H1 (cell line): ENCODE measurements around the gene PHF3. TPM values are rescaled to one million over a fixed set of nuclear protein-coding genes. Genes with fewer than 3 reads are reported as not detected.

Experiments
- CTCF ChIA-PET: fragments of 300-600 bp; sonication (Branson Sonifier 250); formaldehyde crosslinking; loops from one replicate; lab custom pipeline; 2021; ENCODE audit not compliant: partially characterized antibody; lab: Charles Lee
- POLR2A ChIA-PET: fragments of 300-600 bp; sonication (Branson Sonifier 250); formaldehyde crosslinking; loops from one replicate; lab custom pipeline; 2021; ENCODE audit warnings: inconsistent platforms; ENCODE audit not compliant: partially characterized antibody; lab: Charles Lee
- DNase-seq, 2 experiments: peaks; one replicate each; pipeline versions ENCODE4 v3.0.0 to v3.0.0-alpha.2; 2010 to 2022; ENCODE audit warnings: low spot score in 2 of 2, low read depth in 1 of 2, mixed read lengths in 1 of 2
- FAIRE-seq: peaks from 2 replicates; lab custom pipeline; 2011; peaks lifted over from hg19 to GRCh38; lab: Jason Lieb, UNC
- H2AFZ ChIP-seq: 2 replicates; pipeline ENCODE4 v1.8.1; 2012; ENCODE audit warnings: low read length, inconsistent platforms
- H2AK5ac ChIP-seq: 2 replicates; pipeline ENCODE4 v1.6.1; 2013; ENCODE audit warnings: low read depth, low read length
- H2BK120ac ChIP-seq: replicated peaks from 2 replicates; pipeline ENCODE3; 2013; ENCODE audit warnings: low read depth, low read length, inconsistent platforms
- H2BK12ac ChIP-seq: 2 replicates; pipeline ENCODE4 v1.6.1; 2013; ENCODE audit warnings: low read depth, low read length
- H2BK15ac ChIP-seq: 2 replicates; pipeline ENCODE4 v1.6.1; 2013; ENCODE audit warnings: low read length
- H2BK20ac ChIP-seq: 2 replicates; pipeline ENCODE4 v1.6.1; 2013; ENCODE audit warnings: low read length
- H2BK5ac ChIP-seq: 2 replicates; pipeline ENCODE4 v1.6.1; 2013; ENCODE audit warnings: low read depth, low read length
- H3K14ac ChIP-seq: 2 replicates; pipeline ENCODE4 v1.6.1; 2013; ENCODE audit warnings: inconsistent platforms; ENCODE audit not compliant: insufficient read length
- H3K18ac ChIP-seq: 2 replicates; pipeline ENCODE4 v1.6.1; 2013; ENCODE audit warnings: low read length; ENCODE audit errors: extremely low read depth
- H3K23ac ChIP-seq: 2 replicates; pipeline ENCODE4 v1.6.1; 2013; ENCODE audit warnings: inconsistent platforms; ENCODE audit not compliant: insufficient read length
- H3K23me2 ChIP-seq: 2 replicates; pipeline ENCODE4 v1.6.1; 2013; ENCODE audit warnings: low read depth, low read length
- H3K27ac ChIP-seq: 2 replicates; pipeline ENCODE4 v1.6.1; 2011; ENCODE audit warnings: low read depth, low read length, inconsistent platforms
- H3K27me3 ChIP-seq, 4 experiments: replicated peaks in 1 of 4; 1 replicate in 1 of 4; 2 replicates in 3 of 4; pipeline versions ENCODE4 v1.6.1 to v1.8.1; 2011 to 2013; ENCODE audit warnings: low read length in 3 of 4, mild to moderate bottlenecking in 3 of 4, inconsistent platforms in 2 of 4, mixed read lengths in 2 of 4, moderate library complexity in 1 of 4; ENCODE audit not compliant: control insufficient read depth in 3 of 4, insufficient read depth in 3 of 4; ENCODE audit errors: extremely low read depth in 1 of 4
- H3K36me3 ChIP-seq, 4 experiments: 2 replicates each; pipeline versions ENCODE4 v1.6.1 to v1.8.1; 2011 to 2013; ENCODE audit warnings: mild to moderate bottlenecking in 4 of 4, low read length in 3 of 4, moderate library complexity in 2 of 4, control low read depth in 1 of 4, inconsistent platforms in 1 of 4; ENCODE audit not compliant: insufficient read depth in 4 of 4, control insufficient read depth in 2 of 4
- H3K4ac ChIP-seq: replicated peaks from 2 replicates; pipeline ENCODE3; 2013; ENCODE audit warnings: low read length, low read depth, mixed read lengths, inconsistent platforms; ENCODE audit not compliant: insufficient read length
- H3K4me1 ChIP-seq, 4 experiments: replicated peaks in 1 of 4; 1 replicate in 1 of 4; 2 replicates in 3 of 4; pipeline versions ENCODE4 v1.6.1 to v1.8.1; 2011 to 2013; ENCODE audit warnings: low read length in 3 of 4, inconsistent platforms in 2 of 4, mixed read lengths in 1 of 4; ENCODE audit not compliant: insufficient read depth in 4 of 4, control insufficient read depth in 3 of 4
- H3K4me2 ChIP-seq, 2 experiments: 2 replicates each; pipeline versions ENCODE4 v1.6.1 to v1.8.1; 2011 to 2013; ENCODE audit warnings: low read depth in 2 of 2, low read length in 2 of 2, control low read depth in 1 of 2, inconsistent platforms in 1 of 2, mild to moderate bottlenecking in 1 of 2; ENCODE audit not compliant: insufficient read depth in 1 of 2
- H3K4me3 ChIP-seq, 4 experiments: fragments of 200-600, 300-600 bp in 1 of 4; sonication (generic), shearing (Covaris generic), sonication (Bioruptor Twin) in 1 of 4; 2 replicates each; pipeline versions ENCODE4 v1.5.1 to v1.8.1; 2011 to 2016; ENCODE audit warnings: low read length in 4 of 4, low read depth in 3 of 4, control low read depth in 2 of 4, inconsistent platforms in 2 of 4, mild to moderate bottlenecking in 2 of 4, mixed read lengths in 1 of 4, moderate library complexity in 1 of 4; ENCODE audit not compliant: insufficient read depth in 2 of 4; ENCODE audit errors: extremely low read depth in 1 of 4
- H3K56ac ChIP-seq: replicated peaks from 2 replicates; pipeline ENCODE3; 2013; ENCODE audit warnings: low read depth, mild to moderate bottlenecking, mixed read lengths, low read length, inconsistent platforms; ENCODE audit not compliant: insufficient read length
- H3K79me1 ChIP-seq: 2 replicates; pipeline ENCODE4 v1.6.1; 2013; ENCODE audit warnings: low read depth, low read length, control low read depth
- H3K79me2 ChIP-seq, 2 experiments: 2 replicates each; pipeline versions ENCODE4 v1.6.1 to v1.8.1; 2012 to 2013; ENCODE audit warnings: low read length in 2 of 2, mild to moderate bottlenecking in 2 of 2, inconsistent platforms in 1 of 2; ENCODE audit not compliant: insufficient read depth in 2 of 2, control insufficient read depth in 1 of 2
- H3K9ac ChIP-seq, 4 experiments: replicated peaks in 1 of 4; 1 replicate in 1 of 4; 2 replicates in 3 of 4; pipeline versions ENCODE4 v1.6.1 to v1.8.1; 2011 to 2013; ENCODE audit warnings: low read depth in 3 of 4, low read length in 3 of 4, control low read depth in 2 of 4, mild to moderate bottlenecking in 2 of 4, moderate library complexity in 2 of 4, inconsistent platforms in 1 of 4; ENCODE audit errors: extremely low read depth in 1 of 4
- H3K9me3 ChIP-seq, 2 experiments: 2 replicates each; pipeline versions ENCODE4 v1.6.1 to v1.8.1; 2012 to 2013; ENCODE audit warnings: mild to moderate bottlenecking in 2 of 2, moderate library complexity in 2 of 2, control low read depth in 1 of 2, inconsistent platforms in 1 of 2, low read depth in 1 of 2, low read length in 1 of 2, mixed read lengths in 1 of 2; ENCODE audit not compliant: insufficient read depth in 2 of 2
- H4K20me1 ChIP-seq, 2 experiments: replicated peaks in 1 of 2; 2 replicates each; pipeline versions ENCODE3 to v1.8.1; 2011 to 2013; ENCODE audit warnings: inconsistent platforms in 2 of 2, low read length in 2 of 2, mild to moderate bottlenecking in 1 of 2; ENCODE audit not compliant: insufficient read depth in 2 of 2, control insufficient read depth in 1 of 2
- H4K5ac ChIP-seq: 2 replicates; pipeline ENCODE4 v1.6.1; 2013; ENCODE audit warnings: low read length, low read depth, mixed read lengths, inconsistent platforms; ENCODE audit not compliant: insufficient read length
- H4K8ac ChIP-seq: 2 replicates; pipeline ENCODE4 v1.8.0; 2013; ENCODE audit warnings: mild to moderate bottlenecking, moderate library complexity, low read length, inconsistent platforms; ENCODE audit not compliant: insufficient read depth; ENCODE audit errors: extremely low read depth
- H4K91ac ChIP-seq: replicated peaks from 2 replicates; pipeline ENCODE3; 2013; ENCODE audit warnings: low read length, mixed read lengths, inconsistent platforms; ENCODE audit not compliant: insufficient read length
- BACH1 ChIP-seq: IDR thresholded peaks from 2 replicates; pipeline ENCODE4 v1.6.1; 2012; ENCODE audit warnings: low read length, improper control_type of control experiment
- CBX5 ChIP-seq: fragments of 300-800, 300-1000 bp; sonication (generic); IDR thresholded peaks from 2 replicates; pipeline ENCODE4 v1.7.1; 2016; ENCODE audit warnings: antibody characterized with exemption, low read length, low read depth
- CEBPB ChIP-seq: IDR thresholded peaks from 2 replicates; pipeline ENCODE4 v1.6.1; 2012; ENCODE audit warnings: low read depth, low read length
- CTBP2 ChIP-seq: IDR thresholded peaks from 2 replicates; pipeline ENCODE4 v1.7.0; 2011; ENCODE audit warnings: borderline replicate concordance, mild to moderate bottlenecking, moderate library complexity, mixed read lengths, low read length; ENCODE audit not compliant: insufficient read depth, insufficient read length
- FOSL1 ChIP-seq: IDR thresholded peaks from 2 replicates; pipeline ENCODE4 v1.6.1; 2011; ENCODE audit warnings: mild to moderate bottlenecking, low read depth, low read length, moderate library complexity; ENCODE audit not compliant: insufficient read depth
- JUN ChIP-seq: IDR thresholded peaks from 2 replicates; pipeline ENCODE4 v1.6.1; 2011; ENCODE audit warnings: low read depth, mild to moderate bottlenecking, improper control_type of control experiment, low read length
- MAX ChIP-seq: IDR thresholded peaks from 2 replicates; pipeline ENCODE4 v1.6.1; 2012; ENCODE audit warnings: inconsistent platforms
- NANOG ChIP-seq: IDR thresholded peaks from 2 replicates; pipeline ENCODE4 v1.6.1; 2011; ENCODE audit warnings: low read length, low read depth, mild to moderate bottlenecking, inconsistent platforms; ENCODE audit not compliant: insufficient read depth, poor library complexity, severe bottlenecking
- NRF1 ChIP-seq: IDR thresholded peaks from 2 replicates; pipeline ENCODE4 v1.6.1; 2011; ENCODE audit warnings: mild to moderate bottlenecking, low read depth, low read length, improper control_type of control experiment
- RAD21 ChIP-seq, 2 experiments: IDR thresholded peaks in 1 of 2; conservative IDR thresholded peaks in 1 of 2; 2 replicates each; pipeline ENCODE4 v1.6.1; 2011; ENCODE audit warnings: low read depth in 2 of 2, low read length in 2 of 2, improper control_type of control experiment in 1 of 2, inconsistent platforms in 1 of 2, mild to moderate bottlenecking in 1 of 2, moderate library complexity in 1 of 2
- RBBP5 ChIP-seq: IDR thresholded peaks from 2 replicates; pipeline ENCODE4 v1.7.1; 2012; ENCODE audit warnings: low read depth, mild to moderate bottlenecking, inconsistent platforms, low read length, moderate library complexity, borderline replicate concordance
- SIRT6 ChIP-seq: IDR thresholded peaks from one replicate; pipeline ENCODE4 v1.7.1; 2012; ENCODE audit warnings: low read length, inconsistent platforms
- TBP ChIP-seq: IDR thresholded peaks from 2 replicates; pipeline ENCODE4 v1.6.1; 2011; ENCODE audit warnings: low read depth, low read length, improper control_type of control experiment
- TEAD4 ChIP-seq: IDR thresholded peaks from 2 replicates; pipeline ENCODE4 v1.6.1; 2012; ENCODE audit warnings: low read depth, low read length, inconsistent platforms, mixed read lengths
- polyA plus RNA-seq, 7 experiments: library from polyadenylated mRNA; depleted of rRNA in 3 of 7; stranded (reverse) in 5 of 7; unstranded in 2 of 7; fragments of >200 nt in 5 of 7; fragments of 200-250 nt in 2 of 7; gene quantifications; 1 replicate in 5 of 7; 2 replicates in 1 of 7; 4 replicates in 1 of 7; pipeline versions ENCODE4 v1.2.1 to v1.2.3, GENCODE V29; 2011 to 2013; ENCODE audit warnings: missing spikeins in 2 of 7, mixed read lengths in 2 of 7
- total RNA-seq: library from RNA; stranded (reverse); fragmentation: NEBNext Ultra II Directional; extraction: Animal tissue kit (Norgen Biotek cat#: 25700); gene quantifications from 2 replicates; pipeline ENCODE4 v1.2.1, GENCODE V29; 2021

Gene PHF3
- total and polyA plus RNA-seq, 2 of the 8 experiments (the other 6 are each of a cell fraction or from before 2014, with no cell fraction given) = 10.1 to 69.3 TPM

- TF ChIP-seq NRF1 = no peak
Observed at GRCh38 chr6:63742060-63742459, 106.5 kb downstream of the PHF3 start (continued).

- Histone ChIP-seq H3K27ac (no peak overlapping the region), H3K4me1 (no peaks in the 10 kb centered on the region), H3K79me2 (no peaks in the 10 kb centered on the region), H2BK12ac (no peak overlapping the region), H3K18ac (no peak overlapping the region), H3K36me3 (no peaks in the 10 kb centered on the region), H4K20me1 (no peaks in the 10 kb centered on the region), H2BK120ac (no peak overlapping the region), H2BK5ac (no peak overlapping the region), H2AFZ (no peak overlapping the region), H4K8ac (no peak overlapping the region), H2BK15ac (no peak overlapping the region), H3K23ac (no peak overlapping the region), H3K79me1 (no peaks in the 10 kb centered on the region), H3K23me2 (no peaks in the 10 kb centered on the region), H4K91ac (no peak overlapping the region), H3K4me2 (no peak overlapping the region), H3K56ac (no peak overlapping the region), H2BK20ac (no peak overlapping the region), H3K27me3 (no peaks in the 10 kb centered on the region), H3K4ac (no peak overlapping the region), H2AK5ac (no peak overlapping the region), H3K4me3 (no peak overlapping the region), H3K9me3 (no peaks in the 10 kb centered on the region), H3K9ac (no peak overlapping the region), H4K5ac (no peak overlapping the region), H3K14ac (no peak overlapping the region)
- FAIRE-seq (no peak), DNase-seq (no peak)
- CTCF ChIA-PET = interaction anchor here (0.7 kb wide), 1 partner anchor 61 kb away, joined by 3 read pairs; no protein-coding TSS in a partner anchor
- POLR2A ChIA-PET = no interaction called here
- TF ChIP-seq FOSL1 = no peak
- no peak for TF ChIP-seq CTBP2
- TF ChIP-seq SIRT6 = no peak
- TF ChIP-seq RAD21 (IDR thresholded peaks at IDR 0.05 in 1 of 2, conservative IDR thresholded peaks at IDR 0.05 in 1 of 2; ENCODE audit: low read depth in 2 of 2, low read length in 2 of 2) = no peak
- no peak for TF ChIP-seq MAX
- no peak for TF ChIP-seq NANOG
- TF ChIP-seq RBBP5 = no peak
- no peak for TF ChIP-seq CBX5
- TF ChIP-seq TEAD4 = no peak
- no peak for TF ChIP-seq BACH1
- TF ChIP-seq JUN = no peak
- TF ChIP-seq TBP = no peak
- TF ChIP-seq CEBPB = no peak
Observed at GRCh38 chr6:63743691-63744090, 108.1 kb downstream of the PHF3 start.
